OCI-LY1 (cell line): ENCODE data around the gene IL4I1.
A peak's percentile ranks its signal among the peaks of the same experiment; 100 is the strongest.

Source experiments
- H2AFZ ChIP-seq: fragments of 200-600 bp; sonication (generic), shearing (Covaris generic); 2 replicates; pipeline ENCODE4 v1.6.0; 2014; ENCODE audit warnings: antibody characterized with exemption, mild to moderate bottlenecking, low read length
- H3F3A ChIP-seq: fragments of 200-600 bp; sonication (generic), shearing (Covaris generic); 2 replicates; pipeline ENCODE4 v1.6.0; 2014; ENCODE audit warnings: mild to moderate bottlenecking, antibody characterized with exemption, low read length, moderate library complexity; ENCODE audit not compliant: insufficient read depth
- H3K27ac ChIP-seq: fragments of 200-600 bp; sonication (generic); 2 replicates; pipeline ENCODE4 v1.5.1; 2014; ENCODE audit warnings: low read length, mixed run types, mild to moderate bottlenecking, low read depth; ENCODE audit not compliant: poor library complexity, severe bottlenecking
- H3K27me3 ChIP-seq: fragments of 200-600 bp; sonication (generic); 2 replicates; pipeline ENCODE4 v1.6.0; 2014; ENCODE audit warnings: antibody characterized with exemption, mild to moderate bottlenecking, low read length, moderate library complexity; ENCODE audit not compliant: insufficient read depth
- H3K36me3 ChIP-seq: fragments of 200-600 bp; sonication (generic); 2 replicates; pipeline ENCODE4 v1.6.1; 2014; ENCODE audit warnings: mild to moderate bottlenecking, antibody characterized with exemption, low read length, moderate library complexity, mixed read lengths; ENCODE audit not compliant: insufficient read depth
- H3K4me1 ChIP-seq: fragments of 200-600 bp; sonication (generic); 2 replicates; pipeline ENCODE4 v1.5.1; 2014; ENCODE audit warnings: mild to moderate bottlenecking, low read length, moderate library complexity; ENCODE audit not compliant: insufficient read depth, severe bottlenecking
- H3K4me2 ChIP-seq: fragments of 200-600 bp; sonication (generic), shearing (Covaris generic); 2 replicates; pipeline ENCODE4 v1.6.1; 2014; ENCODE audit warnings: low read length
- H3K4me3 ChIP-seq: fragments of 200-600 bp; sonication (generic); 2 replicates; pipeline ENCODE4 v1.5.1; 2014; ENCODE audit warnings: low read length, low read depth, mild to moderate bottlenecking, mixed read lengths; ENCODE audit not compliant: poor library complexity, severe bottlenecking
- H3K79me2 ChIP-seq: fragments of 200-600 bp; shearing (Covaris generic); 2 replicates; pipeline ENCODE4 v1.6.1; 2016; ENCODE audit warnings: mixed run types, low read length, mixed read lengths; ENCODE audit not compliant: insufficient read depth
- H3K9ac ChIP-seq: fragments of 200-600 bp; sonication (generic), shearing (Covaris generic); 2 replicates; pipeline ENCODE4 v1.6.1; 2014; ENCODE audit warnings: mild to moderate bottlenecking, low read length, mixed read lengths
- H3K9me2 ChIP-seq: fragments of 200-600 bp; sonication (generic), shearing (Covaris generic); 2 replicates; pipeline ENCODE4 v1.6.1; 2014; ENCODE audit warnings: low read depth, mild to moderate bottlenecking, low read length, mixed read lengths
- H3K9me3 ChIP-seq: fragments of 200-600 bp; shearing (Covaris generic); 2 replicates; pipeline ENCODE4 v1.6.1; 2014; ENCODE audit warnings: low read length, mixed read lengths
- H4K20me1 ChIP-seq: fragments of 200-600 bp; sonication (generic), shearing (Covaris generic); 2 replicates; pipeline ENCODE4 v1.6.0; 2016; ENCODE audit warnings: mild to moderate bottlenecking, low read length; ENCODE audit not compliant: insufficient read depth
- EZH2 ChIP-seq: fragments of 200-600 bp; sonication (generic), shearing (Covaris generic); IDR thresholded peaks from 2 replicates; pipeline ENCODE4 v1.8.0; 2017; ENCODE audit warnings: borderline replicate concordance, mixed run types, mild to moderate bottlenecking, antibody characterized with exemption, low read length, moderate library complexity, mixed read lengths
- TF ChIP-seq, protein P1 (sequence below): fragments of 200-600 bp; sonication (generic), shearing (Covaris generic); IDR thresholded peaks from 2 replicates; pipeline ENCODE4 v1.5.1; 2017; ENCODE audit warnings: mild to moderate bottlenecking, antibody characterized with exemption, low read length, moderate library complexity, mixed read lengths

IL4I1 gene

GRCh38 chr19:49860336-49861102 is 36.2 kb downstream of the IL4I1 start:
- H3K4me1 ChIP-seq = peaks cover 31% of the 10 kb centered on the region
- no peak overlapping the region for H2AFZ ChIP-seq
- H3K9me2 ChIP-seq = no peaks in the 10 kb centered on the region
- H3K4me3 ChIP-seq = no peak overlapping the region
- H3K36me3 ChIP-seq = peaks cover 89% of the 10 kb centered on the region
- no peaks in the 10 kb centered on the region for H4K20me1 ChIP-seq
- no peaks in the 10 kb centered on the region for H3K27me3 ChIP-seq
- peak overlapping the region; percentile 20 for H3K27ac ChIP-seq
- no peak overlapping the region for H3K9ac ChIP-seq
- TF ChIP-seq, protein P1, sequence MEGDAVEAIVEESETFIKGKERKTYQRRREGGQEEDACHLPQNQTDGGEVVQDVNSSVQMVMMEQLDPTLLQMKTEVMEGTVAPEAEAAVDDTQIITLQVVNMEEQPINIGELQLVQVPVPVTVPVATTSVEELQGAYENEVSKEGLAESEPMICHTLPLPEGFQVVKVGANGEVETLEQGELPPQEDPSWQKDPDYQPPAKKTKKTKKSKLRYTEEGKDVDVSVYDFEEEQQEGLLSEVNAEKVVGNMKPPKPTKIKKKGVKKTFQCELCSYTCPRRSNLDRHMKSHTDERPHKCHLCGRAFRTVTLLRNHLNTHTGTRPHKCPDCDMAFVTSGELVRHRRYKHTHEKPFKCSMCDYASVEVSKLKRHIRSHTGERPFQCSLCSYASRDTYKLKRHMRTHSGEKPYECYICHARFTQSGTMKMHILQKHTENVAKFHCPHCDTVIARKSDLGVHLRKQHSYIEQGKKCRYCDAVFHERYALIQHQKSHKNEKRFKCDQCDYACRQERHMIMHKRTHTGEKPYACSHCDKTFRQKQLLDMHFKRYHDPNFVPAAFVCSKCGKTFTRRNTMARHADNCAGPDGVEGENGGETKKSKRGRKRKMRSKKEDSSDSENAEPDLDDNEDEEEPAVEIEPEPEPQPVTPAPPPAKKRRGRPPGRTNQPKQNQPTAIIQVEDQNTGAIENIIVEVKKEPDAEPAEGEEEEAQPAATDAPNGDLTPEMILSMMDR = no peak
- TF ChIP-seq EZH2 = no peak
- H3K79me2 ChIP-seq = no peaks in the 10 kb centered on the region
- H3K4me2 ChIP-seq = no peak overlapping the region
- H3K9me3 ChIP-seq = no peaks in the 10 kb centered on the region
- no peaks in the 10 kb centered on the region for H3F3A ChIP-seq

GRCh38 chr19:49859682-49860335 is 36.9 kb downstream of the IL4I1 start:
- Histone ChIP-seq H3K36me3 (peaks cover 93% of the 10 kb centered on the region), H3F3A (no peaks in the 10 kb centered on the region), H3K4me3 (no peak overlapping the region), H3K27me3 (no peaks in the 10 kb centered on the region), H3K9ac (no peak overlapping the region), H3K4me1 (peaks cover 28% of the 10 kb centered on the region), H3K9me2 (no peaks in the 10 kb centered on the region), H3K79me2 (no peaks in the 10 kb centered on the region), H3K27ac (no peak overlapping the region), H3K9me3 (no peaks in the 10 kb centered on the region), H2AFZ (no peak overlapping the region), H3K4me2 (no peak overlapping the region), H4K20me1 (no peaks in the 10 kb centered on the region)
- TF ChIP-seq EZH2 = no peak
- TF ChIP-seq, protein P1 = no peak

DNA sequence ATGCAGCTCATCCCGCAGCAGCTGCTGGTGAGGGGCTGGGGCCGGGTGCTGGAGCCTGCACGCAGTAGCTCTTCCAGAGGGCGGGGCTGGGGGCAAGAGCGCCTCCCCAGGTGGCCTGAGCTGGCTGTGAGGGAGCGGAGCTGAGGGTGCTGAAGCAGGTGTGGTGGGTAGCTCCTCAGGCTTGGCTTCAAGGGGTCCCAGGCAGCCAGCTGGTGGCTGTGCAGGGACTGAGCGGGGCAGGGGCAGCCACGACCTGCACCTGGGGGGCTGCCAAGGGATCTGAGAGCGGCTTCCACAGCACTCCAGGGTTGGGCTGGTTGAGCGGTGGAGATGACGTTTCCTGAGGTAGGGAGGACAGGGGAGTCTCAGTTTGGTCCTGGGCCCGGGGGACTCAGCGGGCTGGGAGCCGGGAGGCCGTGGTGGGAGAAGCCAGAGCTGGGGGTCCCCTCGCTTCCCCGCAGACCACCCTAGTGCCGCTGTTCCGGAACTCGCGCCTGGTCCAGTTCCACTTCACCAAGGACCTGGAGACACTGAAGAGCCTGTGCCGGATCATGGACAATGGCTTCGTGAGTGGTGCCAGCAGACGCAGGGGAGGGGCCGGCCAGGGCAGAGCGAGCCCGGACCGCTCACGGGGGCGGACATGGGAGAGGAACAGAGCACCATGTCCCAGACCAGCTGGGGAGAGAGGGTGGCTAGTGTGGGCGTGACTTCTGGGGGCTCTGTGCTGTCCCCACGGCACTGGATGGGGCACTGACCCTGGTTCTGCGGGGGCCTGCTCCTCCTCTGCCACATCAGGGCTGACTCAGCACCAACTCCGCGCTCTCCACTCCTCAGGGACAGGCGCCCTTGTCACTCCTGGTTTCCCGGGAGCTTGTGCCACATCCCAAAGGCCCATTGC is 38.4 kb downstream of the IL4I1 start:
- Histone ChIP-seq H3K4me3 (no peak overlapping the region), H4K20me1 (no peaks in the 10 kb centered on the region), H3K27ac (peak overlapping the region; percentile 66), H3K9me3 (no peaks in the 10 kb centered on the region), H3K27me3 (no peaks in the 10 kb centered on the region), H3K36me3 (peaks cover 85% of the 10 kb centered on the region), H3K9me2 (no peaks in the 10 kb centered on the region), H3F3A (no peaks in the 10 kb centered on the region), H3K79me2 (peaks cover 8% of the 10 kb centered on the region), H3K9ac (no peak overlapping the region), H2AFZ (no peak overlapping the region), H3K4me1 (peaks cover 37% of the 10 kb centered on the region), H3K4me2 (no peak overlapping the region)
- no peak for TF ChIP-seq EZH2
- TF ChIP-seq, protein P1 = peak; percentile 41; the same call in 1 of the 2 replicates
